Fibroblast of lung (primary cell): ENCODE data around the gene HSPB9. TPM values are rescaled to one million over a fixed set of nuclear protein-coding genes. Genes with fewer than 3 reads are reported as not detected.

Source experiments
- DNase-seq, 2 donors: peaks; one replicate each; pipeline versions ENCODE4 v3.0.0 to v3.0.0-alpha.2; 2010; ENCODE audit warnings: low read depth in 2 of 2
- H2AFZ ChIP-seq: 2 replicates; pipeline ENCODE4 v1.5.1; 2012; ENCODE audit warnings: low read length, control low read depth, inconsistent platforms
- H3K27ac ChIP-seq: 2 replicates; pipeline ENCODE4 v1.5.1; 2011; ENCODE audit warnings: low read length, control low read depth; ENCODE audit not compliant: insufficient read depth
- H3K27me3 ChIP-seq: 2 replicates; pipeline ENCODE4 v1.5.1; 2011; ENCODE audit warnings: mild to moderate bottlenecking, low read length; ENCODE audit not compliant: control insufficient read depth, insufficient read depth
- H3K36me3 ChIP-seq: 2 replicates; pipeline ENCODE4 v1.5.1; 2011; ENCODE audit warnings: low read length; ENCODE audit not compliant: control insufficient read depth, insufficient read depth
- H3K4me1 ChIP-seq: 2 replicates; pipeline ENCODE4 v1.5.1; 2011; ENCODE audit warnings: low read length; ENCODE audit not compliant: control insufficient read depth, insufficient read depth; ENCODE audit errors: extremely low read depth
- H3K4me2 ChIP-seq: 2 replicates; pipeline ENCODE4 v1.5.1; 2011; ENCODE audit warnings: low read length, control low read depth; ENCODE audit not compliant: insufficient read depth; ENCODE audit errors: extremely low read depth
- H3K4me3 ChIP-seq, 4 experiments: fragments of 200-600 bp in 1 of 4; sonication (generic) in 1 of 4; replicated peaks in 1 of 4; 2 replicates each; pipeline ENCODE4 v1.5.1; 2011 to 2016; ENCODE audit warnings: low read length in 4 of 4, low read depth in 3 of 4, mild to moderate bottlenecking in 3 of 4, control low read depth in 2 of 4, inconsistent platforms in 1 of 4, mixed read lengths in 1 of 4; ENCODE audit not compliant: insufficient read depth in 1 of 4; ENCODE audit errors: control extremely low read depth in 1 of 4
- H3K79me2 ChIP-seq: 2 replicates; pipeline ENCODE4 v1.5.1; 2012; ENCODE audit warnings: mild to moderate bottlenecking, low read length, inconsistent platforms; ENCODE audit not compliant: control insufficient read depth, insufficient read depth
- H3K9ac ChIP-seq: 2 replicates; pipeline ENCODE4 v1.5.1; 2011; ENCODE audit warnings: mild to moderate bottlenecking, low read length, control low read depth; ENCODE audit not compliant: insufficient read depth
- H3K9me3 ChIP-seq: 2 replicates; pipeline ENCODE4 v1.5.1; 2012; ENCODE audit warnings: low read depth, low read length; ENCODE audit not compliant: control insufficient read depth, insufficient read depth
- H4K20me1 ChIP-seq: 2 replicates; pipeline ENCODE4 v1.5.1; 2011; ENCODE audit warnings: low read length; ENCODE audit not compliant: control insufficient read depth, insufficient read depth; ENCODE audit errors: extremely low read depth
- EZH2 ChIP-seq: IDR thresholded peaks from 2 replicates; pipeline ENCODE4 v1.5.1; 2012; ENCODE audit warnings: low read length, control low read depth, mild to moderate bottlenecking; ENCODE audit errors: missing control alignments
- polyA plus RNA-seq, 2 donors: library from polyadenylated mRNA; depleted of rRNA in 1 of 2; stranded (reverse) in 1 of 2; unstranded in 1 of 2; fragments of >200 nt; gene quantifications; 2 replicates each; pipeline ENCODE4 v1.2.1, GENCODE V29; 2011 to 2012; ENCODE audit warnings: missing spikeins in 1 of 2
- total RNA-seq: library from RNA; depleted of rRNA; stranded (reverse); fragments of >200 nt; gene quantifications from 2 replicates; pipeline ENCODE4 v1.2.1, GENCODE V29; 2014
- TF ChIP-seq, protein P1 (sequence below), 2 donors: IDR thresholded peaks in 1 of 2; conservative IDR thresholded peaks in 1 of 2; 1 replicate in 1 of 2; 2 replicates in 1 of 2; pipeline ENCODE4 v1.5.1; 2011 to 2012; ENCODE audit warnings: low read length in 2 of 2, control low read depth in 1 of 2, inconsistent platforms in 1 of 2, low read depth in 1 of 2, mild to moderate bottlenecking in 1 of 2

The HSPB9 gene
- total and polyA plus RNA-seq, 2 donors (not counting 1 experiment from before 2014, with no cell fraction given): not detected

GRCh38 chr17:42127414-42127813, 4.8 kb downstream of the HSPB9 start:
- Histone ChIP-seq H3K9me3 (no peaks in the 10 kb centered on the region), H2AFZ (no peak overlapping the region), H3K9ac (no peak overlapping the region), H3K4me1 (peaks cover 4% of the 10 kb centered on the region), H3K27ac (no peak overlapping the region), H3K36me3 (peaks cover 22% of the 10 kb centered on the region), H3K4me2 (no peak overlapping the region), H4K20me1 (no peaks in the 10 kb centered on the region), H3K27me3 (no peaks in the 10 kb centered on the region), H3K79me2 (peaks cover 23% of the 10 kb centered on the region), H3K4me3 (no peak overlapping the region)
- no peak for DNase-seq
- TF ChIP-seq, protein P1, sequence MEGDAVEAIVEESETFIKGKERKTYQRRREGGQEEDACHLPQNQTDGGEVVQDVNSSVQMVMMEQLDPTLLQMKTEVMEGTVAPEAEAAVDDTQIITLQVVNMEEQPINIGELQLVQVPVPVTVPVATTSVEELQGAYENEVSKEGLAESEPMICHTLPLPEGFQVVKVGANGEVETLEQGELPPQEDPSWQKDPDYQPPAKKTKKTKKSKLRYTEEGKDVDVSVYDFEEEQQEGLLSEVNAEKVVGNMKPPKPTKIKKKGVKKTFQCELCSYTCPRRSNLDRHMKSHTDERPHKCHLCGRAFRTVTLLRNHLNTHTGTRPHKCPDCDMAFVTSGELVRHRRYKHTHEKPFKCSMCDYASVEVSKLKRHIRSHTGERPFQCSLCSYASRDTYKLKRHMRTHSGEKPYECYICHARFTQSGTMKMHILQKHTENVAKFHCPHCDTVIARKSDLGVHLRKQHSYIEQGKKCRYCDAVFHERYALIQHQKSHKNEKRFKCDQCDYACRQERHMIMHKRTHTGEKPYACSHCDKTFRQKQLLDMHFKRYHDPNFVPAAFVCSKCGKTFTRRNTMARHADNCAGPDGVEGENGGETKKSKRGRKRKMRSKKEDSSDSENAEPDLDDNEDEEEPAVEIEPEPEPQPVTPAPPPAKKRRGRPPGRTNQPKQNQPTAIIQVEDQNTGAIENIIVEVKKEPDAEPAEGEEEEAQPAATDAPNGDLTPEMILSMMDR (conservative IDR thresholded peaks at IDR 0.05 in 1 of 2, IDR thresholded peaks at IDR 0.05 in 1 of 2; ENCODE audit: low read depth in 1 of 2, low read length in 2 of 2): no peak
- no peak for TF ChIP-seq EZH2

- H3K9me3 ChIP-seq: no peaks in the 10 kb centered on the region
- H3K27ac ChIP-seq: no peak overlapping the region
- H4K20me1 ChIP-seq: no peaks in the 10 kb centered on the region
- peaks cover 20% of the 10 kb centered on the region for H3K4me1 ChIP-seq
- peaks cover 22% of the 10 kb centered on the region for H3K36me3 ChIP-seq
- no peak overlapping the region for H3K4me3 ChIP-seq
- H3K79me2 ChIP-seq: peaks cover 40% of the 10 kb centered on the region
- TF ChIP-seq EZH2: no peak
- TF ChIP-seq, protein P1 (conservative IDR thresholded peaks at IDR 0.05 in 1 of 2, IDR thresholded peaks at IDR 0.05 in 1 of 2; ENCODE audit: low read depth in 1 of 2, low read length in 2 of 2): no peak
- H2AFZ ChIP-seq: no peak overlapping the region
- H3K27me3 ChIP-seq: no peaks in the 10 kb centered on the region
- no peak overlapping the region for H3K4me2 ChIP-seq
- DNase-seq: no peak
- H3K9ac ChIP-seq: no peak overlapping the region
Measured at GRCh38 chr17:42129109-42129837, 6.7 kb downstream of the HSPB9 start.

DNA sequence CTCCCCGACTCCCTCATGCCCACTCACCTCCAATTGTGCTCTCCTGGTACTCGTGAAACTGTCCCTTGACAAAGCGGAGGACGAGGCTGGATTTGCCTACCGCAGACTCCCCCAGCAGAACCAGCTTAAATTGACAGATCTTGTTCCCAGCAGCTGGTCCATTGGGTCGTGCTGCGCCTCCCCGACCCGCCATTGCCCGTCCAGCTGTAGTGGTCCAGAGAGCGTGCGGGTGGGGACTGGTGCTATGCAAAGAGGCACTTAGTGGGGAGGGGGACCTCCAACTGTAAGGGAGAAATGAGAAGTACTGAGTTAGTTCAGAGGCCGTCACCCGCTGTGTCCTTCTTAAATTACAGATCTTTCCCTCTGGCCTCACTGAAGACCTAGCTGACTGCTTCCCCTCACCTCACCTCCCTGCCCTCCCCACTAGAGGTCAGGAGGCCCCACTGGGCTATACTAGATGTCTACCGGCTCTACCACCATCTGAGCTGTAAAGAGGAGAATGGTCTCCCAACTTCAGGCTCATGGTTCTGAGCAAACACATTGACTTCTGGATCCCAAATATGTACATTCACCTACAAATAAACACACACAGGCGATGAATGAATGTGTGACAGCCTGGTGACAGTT, 7.8 kb downstream of the HSPB9 start:
- TF ChIP-seq, protein P1 (conservative IDR thresholded peaks at IDR 0.05 in 1 of 2, IDR thresholded peaks at IDR 0.05 in 1 of 2; ENCODE audit: low read depth in 1 of 2, low read length in 2 of 2): no peak
- no peak for TF ChIP-seq EZH2
- no peaks in the 10 kb centered on the region for H4K20me1 ChIP-seq
- H3K4me1 ChIP-seq: peaks cover 22% of the 10 kb centered on the region
- no peak overlapping the region for H3K27ac ChIP-seq
- peaks cover 51% of the 10 kb centered on the region for H3K79me2 ChIP-seq
- no peaks in the 10 kb centered on the region for H3K9me3 ChIP-seq
- no peak overlapping the region for H3K9ac ChIP-seq
- no peaks in the 10 kb centered on the region for H3K27me3 ChIP-seq
- H3K4me3 ChIP-seq: no peak overlapping the region
- no peak overlapping the region for H3K4me2 ChIP-seq
- no peak for DNase-seq
- peaks cover 22% of the 10 kb centered on the region for H3K36me3 ChIP-seq
- H2AFZ ChIP-seq: no peak overlapping the region
